RWPE1 (cell line): ENCODE measurements around the gene SNPH.
A peak's percentile ranks its signal among the peaks of the same experiment; 100 is the strongest.

Experiments used
- CTCF ChIA-PET: fragments of 350-600 bp; sonication (Branson Sonifier 250); formaldehyde crosslinking; extraction: SDS; loops from one replicate; lab custom pipeline; 2021; lab: Yijun Ruan, JAX
- POLR2A ChIA-PET: fragments of 400-600 bp; formaldehyde crosslinking; extraction: SDS; loops from one replicate; lab custom pipeline; 2020; ENCODE audit warnings: antibody characterized with exemption; ENCODE audit not compliant: low non-redundant PET; lab: Yijun Ruan, JAX
- DNase-seq: peaks from one replicate; pipeline ENCODE4 v3.0.0; 2012; ENCODE audit warnings: low spot score
- H3K27ac ChIP-seq: fragments of 450-650 bp; 2 replicates; pipeline ENCODE4 v1.5.1; 2017
- CTCF ChIP-seq: fragments of 450-650 bp; conservative IDR thresholded peaks from 2 replicates; pipeline ENCODE4 v1.5.1; 2017; ENCODE audit warnings: low read depth, mild to moderate bottlenecking

Gene SNPH

DNA sequence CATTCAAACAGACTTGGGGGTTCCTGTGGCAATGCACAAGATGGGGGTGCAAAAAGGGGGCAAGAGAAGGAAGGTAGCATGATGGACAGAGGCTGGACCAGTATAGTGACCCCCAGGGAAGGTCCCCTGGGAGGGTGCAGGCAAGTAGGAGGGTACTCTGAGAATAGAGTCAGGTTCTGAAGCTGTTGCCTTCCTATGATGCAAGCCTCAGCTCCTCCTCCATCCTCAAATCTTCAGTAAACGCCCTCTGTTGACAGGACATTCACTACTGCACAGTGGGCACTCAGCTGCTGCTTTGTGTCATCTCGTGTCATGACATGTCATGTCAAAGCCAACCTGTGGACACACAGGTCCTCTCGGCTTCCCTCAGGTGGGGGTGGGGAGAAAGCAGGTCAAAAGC is 68.7 kb downstream of the SNPH start:
- CTCF ChIA-PET, result no interaction called here
- peak overlapping the region; percentile 57 for H3K27ac ChIP-seq
- no peak for DNase-seq
- TF ChIP-seq CTCF, result no peak
- POLR2A ChIA-PET, result interaction anchor here (0.6 to 0.7 kb wide), 2 partner anchors 10 to 36 kb away, joined by 4 to 7 read pairs; no protein-coding TSS in a partner anchor

DNA sequence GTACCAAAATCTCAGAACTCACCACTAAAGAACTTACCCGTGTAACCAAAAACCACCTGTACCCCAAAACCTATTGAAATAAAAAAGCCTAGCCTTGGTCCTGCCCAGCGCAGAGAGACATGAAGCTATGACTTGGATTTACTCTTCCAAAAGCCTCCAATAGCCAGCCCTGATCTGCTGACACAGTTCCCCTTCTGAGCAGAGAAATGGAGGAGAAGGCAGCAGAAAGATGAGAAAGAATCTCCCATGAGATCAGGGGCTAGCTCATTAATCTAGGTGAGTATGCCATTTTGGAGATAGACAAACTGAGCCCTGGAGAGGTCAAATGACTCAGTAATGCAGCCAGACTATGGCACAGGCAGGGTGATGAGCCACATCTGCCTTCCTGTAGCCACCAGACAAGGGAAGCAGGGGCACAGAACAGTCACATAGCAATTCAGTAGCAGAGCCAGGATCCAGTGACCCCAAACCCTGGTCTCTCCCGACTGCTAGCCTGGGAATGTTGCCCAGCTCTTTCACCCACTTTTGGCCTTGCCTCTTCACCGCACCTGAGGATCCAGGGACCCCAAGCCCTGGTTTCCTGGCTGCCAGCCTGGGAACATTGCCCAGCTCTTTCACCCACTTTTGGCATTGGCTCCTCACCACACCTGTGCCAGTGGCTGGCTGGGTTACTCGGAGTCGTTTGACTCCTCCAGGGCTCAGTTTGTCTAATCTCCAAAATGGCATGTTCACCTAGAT is 70.0 kb downstream of the SNPH start:
- H3K27ac ChIP-seq, result peak overlapping the region; percentile 65
- no peak for DNase-seq
- CTCF ChIA-PET, result no interaction called here
- TF ChIP-seq CTCF, result no peak
- POLR2A ChIA-PET, result no interaction called here

GRCh38 chr20:1336699-1337367 is 70.7 kb downstream of the SNPH start:
- TF ChIP-seq CTCF, result no peak
- H3K27ac ChIP-seq, result peak overlapping the region; percentile 65
- ChIA-PET POLR2A (interaction anchor here (0.6 kb wide), 1 partner anchor 25 kb away, joined by 7 read pairs; no protein-coding TSS in a partner anchor), CTCF (no interaction called here)
- DNase-seq, result no peak

DNA sequence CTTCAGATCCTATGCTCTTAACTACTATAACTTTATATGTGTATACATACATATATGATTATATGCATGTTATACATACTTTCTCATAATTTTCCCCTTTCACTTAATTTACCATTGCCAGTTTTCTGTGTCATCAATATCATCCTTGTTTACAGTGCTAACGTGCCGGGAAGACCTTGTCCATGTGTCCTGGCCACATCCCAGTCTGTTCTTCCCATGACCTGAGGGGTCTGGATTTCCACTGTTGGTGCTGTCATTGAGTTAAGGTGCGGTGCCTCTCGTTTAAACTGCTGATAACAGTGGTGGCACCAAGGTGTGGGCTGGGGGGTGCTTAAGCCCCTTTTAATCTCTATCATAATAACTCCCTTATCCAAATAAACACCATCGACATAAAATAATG is 71.3 kb downstream of the SNPH start:
- peak overlapping the region; percentile 65 for H3K27ac ChIP-seq
- CTCF ChIA-PET, result no interaction called here

GRCh38 chr20:1338096-1338495 is 72.0 kb downstream of the SNPH start:
- ChIA-PET POLR2A (no interaction called here), CTCF (interaction anchor here (0.5 to 0.7 kb wide), 2 partner anchors 234 to 522 kb away, joined by 3 to 7 read pairs; no protein-coding TSS in a partner anchor)
- peak overlapping the region; percentile 65 for H3K27ac ChIP-seq

More for the DNA sequence above, 71.3 kb downstream of the SNPH start:
- no peak for TF ChIP-seq CTCF
- no peak for DNase-seq
- POLR2A ChIA-PET, result interaction anchor here (0.6 kb wide), 1 partner anchor 26 kb away, joined by 7 read pairs; no protein-coding TSS in a partner anchor

More at GRCh38 chr20:1338096-1338495, 72.0 kb downstream of the SNPH start:
- DNase-seq, result no peak
- no peak for TF ChIP-seq CTCF
